Measurements from ENCODE around the gene TSR3. TPM values are rescaled to one million over a fixed set of nuclear protein-coding genes. Genes with fewer than 3 reads are reported as not detected.

The TSR3 gene
- total and polyA plus RNA-seq, 2 of the 13 experiments (the other 11 are each of a cell fraction or from before 2014, with no cell fraction given): 24.2 to 51.0 TPM

- no TSS peak for BruUV-seq (replicated peaks)
- TF ChIP-seq AGO1 (IDR thresholded peaks at IDR 0.05; ENCODE audit: low read depth, low read length, poor library complexity, severe bottlenecking) (peak; percentile 80), FOXP1 (IDR thresholded peaks at IDR 0.05) (no peak), FOXP1 (CRISPR knock-in tag; IDR thresholded peaks at IDR 0.05) (no peak), PTBP1 (IDR thresholded peaks at IDR 0.05; ENCODE audit: low read depth, low read length, poor library complexity, severe bottlenecking) (no peak), PHF20 (CRISPR knock-in tag; IDR thresholded peaks at IDR 0.05) (no peak), POLR2G (IDR thresholded peaks at IDR 0.05; ENCODE audit: low read depth, low read length) (peak; percentile 68), NR1H2 (CRISPR knock-in tag; IDR thresholded peaks at IDR 0.05; ENCODE audit: borderline replicate concordance, low read depth) (no peak), RBM22 (optimal IDR thresholded peaks at IDR 0.05; ENCODE audit: low read length) (peak; percentile 52), BORCS8-MEF2B (CRISPR knock-in tag; IDR thresholded peaks at IDR 0.05) (0 out of 2 replicates have a peak, but pooled peaks have one; percentile 30), ZNF282 (IDR thresholded peaks at IDR 0.05; ENCODE audit: partially characterized antibody) (no peak), NR2C2 (CRISPR knock-in tag; IDR thresholded peaks at IDR 0.05; ENCODE audit: borderline replicate concordance) (no peak), GABPA (IDR thresholded peaks at IDR 0.05; ENCODE audit: low read depth, low read length) (no peak), GABPA (CRISPR knock-in tag; IDR thresholded peaks at IDR 0.05; ENCODE audit: low read depth) (no peak), ATF1 (CRISPR knock-in tag; IDR thresholded peaks at IDR 0.05) (no peak), ZNF652 (CRISPR knock-in tag; IDR thresholded peaks at IDR 0.05; ENCODE audit: borderline replicate concordance, low read depth) (no peak)
- TF ChIP-seq, protein P1, sequence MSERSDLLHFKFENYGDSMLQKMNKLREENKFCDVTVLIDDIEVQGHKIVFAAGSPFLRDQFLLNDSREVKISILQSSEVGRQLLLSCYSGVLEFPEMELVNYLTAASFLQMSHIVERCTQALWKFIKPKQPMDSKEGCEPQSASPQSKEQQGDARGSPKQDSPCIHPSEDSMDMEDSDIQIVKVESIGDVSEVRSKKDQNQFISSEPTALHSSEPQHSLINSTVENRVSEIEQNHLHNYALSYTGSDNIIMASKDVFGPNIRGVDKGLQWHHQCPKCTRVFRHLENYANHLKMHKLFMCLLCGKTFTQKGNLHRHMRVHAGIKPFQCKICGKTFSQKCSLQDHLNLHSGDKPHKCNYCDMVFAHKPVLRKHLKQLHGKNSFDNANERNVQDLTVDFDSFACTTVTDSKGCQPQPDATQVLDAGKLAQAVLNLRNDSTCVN (CRISPR knock-in tag; IDR thresholded peaks at IDR 0.05; ENCODE audit: borderline replicate concordance): no peak
- TF ChIP-seq, protein P2, sequence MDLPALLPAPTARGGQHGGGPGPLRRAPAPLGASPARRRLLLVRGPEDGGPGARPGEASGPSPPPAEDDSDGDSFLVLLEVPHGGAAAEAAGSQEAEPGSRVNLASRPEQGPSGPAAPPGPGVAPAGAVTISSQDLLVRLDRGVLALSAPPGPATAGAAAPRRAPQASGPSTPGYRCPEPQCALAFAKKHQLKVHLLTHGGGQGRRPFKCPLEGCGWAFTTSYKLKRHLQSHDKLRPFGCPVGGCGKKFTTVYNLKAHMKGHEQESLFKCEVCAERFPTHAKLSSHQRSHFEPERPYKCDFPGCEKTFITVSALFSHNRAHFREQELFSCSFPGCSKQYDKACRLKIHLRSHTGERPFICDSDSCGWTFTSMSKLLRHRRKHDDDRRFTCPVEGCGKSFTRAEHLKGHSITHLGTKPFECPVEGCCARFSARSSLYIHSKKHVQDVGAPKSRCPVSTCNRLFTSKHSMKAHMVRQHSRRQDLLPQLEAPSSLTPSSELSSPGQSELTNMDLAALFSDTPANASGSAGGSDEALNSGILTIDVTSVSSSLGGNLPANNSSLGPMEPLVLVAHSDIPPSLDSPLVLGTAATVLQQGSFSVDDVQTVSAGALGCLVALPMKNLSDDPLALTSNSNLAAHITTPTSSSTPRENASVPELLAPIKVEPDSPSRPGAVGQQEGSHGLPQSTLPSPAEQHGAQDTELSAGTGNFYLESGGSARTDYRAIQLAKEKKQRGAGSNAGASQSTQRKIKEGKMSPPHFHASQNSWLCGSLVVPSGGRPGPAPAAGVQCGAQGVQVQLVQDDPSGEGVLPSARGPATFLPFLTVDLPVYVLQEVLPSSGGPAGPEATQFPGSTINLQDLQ (CRISPR knock-in tag; IDR thresholded peaks at IDR 0.05): no peak
- TF ChIP-seq, protein P3, sequence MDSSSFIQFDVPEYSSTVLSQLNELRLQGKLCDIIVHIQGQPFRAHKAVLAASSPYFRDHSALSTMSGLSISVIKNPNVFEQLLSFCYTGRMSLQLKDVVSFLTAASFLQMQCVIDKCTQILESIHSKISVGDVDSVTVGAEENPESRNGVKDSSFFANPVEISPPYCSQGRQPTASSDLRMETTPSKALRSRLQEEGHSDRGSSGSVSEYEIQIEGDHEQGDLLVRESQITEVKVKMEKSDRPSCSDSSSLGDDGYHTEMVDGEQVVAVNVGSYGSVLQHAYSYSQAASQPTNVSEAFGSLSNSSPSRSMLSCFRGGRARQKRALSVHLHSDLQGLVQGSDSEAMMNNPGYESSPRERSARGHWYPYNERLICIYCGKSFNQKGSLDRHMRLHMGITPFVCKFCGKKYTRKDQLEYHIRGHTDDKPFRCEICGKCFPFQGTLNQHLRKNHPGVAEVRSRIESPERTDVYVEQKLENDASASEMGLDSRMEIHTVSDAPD (CRISPR knock-in tag; IDR thresholded peaks at IDR 0.05): no peak
- TF ChIP-seq, protein P4, sequence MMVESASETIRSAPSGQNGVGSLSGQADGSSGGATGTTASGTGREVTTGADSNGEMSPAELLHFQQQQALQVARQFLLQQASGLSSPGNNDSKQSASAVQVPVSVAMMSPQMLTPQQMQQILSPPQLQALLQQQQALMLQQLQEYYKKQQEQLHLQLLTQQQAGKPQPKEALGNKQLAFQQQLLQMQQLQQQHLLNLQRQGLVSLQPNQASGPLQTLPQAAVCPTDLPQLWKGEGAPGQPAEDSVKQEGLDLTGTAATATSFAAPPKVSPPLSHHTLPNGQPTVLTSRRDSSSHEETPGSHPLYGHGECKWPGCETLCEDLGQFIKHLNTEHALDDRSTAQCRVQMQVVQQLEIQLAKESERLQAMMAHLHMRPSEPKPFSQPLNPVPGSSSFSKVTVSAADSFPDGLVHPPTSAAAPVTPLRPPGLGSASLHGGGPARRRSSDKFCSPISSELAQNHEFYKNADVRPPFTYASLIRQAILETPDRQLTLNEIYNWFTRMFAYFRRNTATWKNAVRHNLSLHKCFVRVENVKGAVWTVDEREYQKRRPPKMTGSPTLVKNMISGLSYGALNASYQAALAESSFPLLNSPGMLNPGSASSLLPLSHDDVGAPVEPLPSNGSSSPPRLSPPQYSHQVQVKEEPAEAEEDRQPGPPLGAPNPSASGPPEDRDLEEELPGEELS (CRISPR knock-in tag; IDR thresholded peaks at IDR 0.05): no peak
Measured at GRCh38 chr16:1325673-1326371, 25.9 kb downstream of the TSR3 start.

More at GRCh38 chr16:1325673-1326371, 25.9 kb downstream of the TSR3 start:
- Histone ChIP-seq H3K79me2 (ENCODE audit: insufficient read depth, low read length) (no peaks in the 10 kb centered on the region), H3K36me3 (replicated peaks in 1 of 2; ENCODE audit: control insufficient read depth in 1 of 2, insufficient read depth in 2 of 2, low read length in 2 of 2) (peaks cover 7 to 26% of the 10 kb centered on the region in 2 experiments; a peak in 4 of 5 replicates), H3K4me2 (ENCODE audit: low read depth, low read length) (no peak overlapping the region), H3K4me1 (ENCODE audit: insufficient read depth, low read length) (peaks cover 1% of the 10 kb centered on the region), H2AFZ (ENCODE audit: low read length) (no peak overlapping the region), H3K27me3 (ENCODE audit: control insufficient read depth in 1 of 2, insufficient read depth in 2 of 2, low read length in 2 of 2) (no peaks in the 10 kb centered on the region), H4K20me1 (ENCODE audit: insufficient read depth, low read length) (no peaks in the 10 kb centered on the region), H3K9me3 (ENCODE audit: low read length) (no peaks in the 10 kb centered on the region), H3K4me3 (replicated peaks in 1 of 3; ENCODE audit: insufficient read depth in 1 of 3, low read depth in 2 of 3, low read length in 3 of 3) (no peak overlapping the region), H3K9ac (ENCODE audit: insufficient read depth, low read depth, low read length) (no peak overlapping the region), H3K27ac (ENCODE audit: extremely low read length, insufficient read depth, low read length) (no peak overlapping the region)
- ATAC-seq (peak; percentile 6), DNase-seq (ENCODE audit: low spot score) (no peak), FAIRE-seq (no peak)
- in situ Hi-C loops (cut with HindIII; ENCODE audit: extremely low pct_ligation_motif_present, low pct_unique_long_range_greater_than_20kb) (no loop called here), intact Hi-C loops (cut with micrococcal nuclease; ENCODE audit: unreplicated experiment) (no loop called here)
- POLR2A ChIA-PET: interaction anchor here (1.0 kb wide), 1 partner anchor 10 kb away, joined by 3 read pairs; no protein-coding TSS in a partner anchor
- 63% methylated on average over 5 of the region's 20 CpGs for WGBS (ENCODE audit: low lambda C conversion rate)
- CTCF ChIA-PET (ENCODE audit: low intra/inter-chr PET ratio, low total read pairs): no interaction called here
